B cell (primary cell): ENCODE data around the gene PPP1R14C. TPM values are rescaled to one million over a fixed set of nuclear protein-coding genes. Genes with fewer than 3 reads are reported as not detected.

Source experiments
- ATAC-seq: fragments of 200-7000 bp; cut with Tn5 transposase; one replicate; pipeline ENCODE4 v1.10.0; 2021; ENCODE audit warnings: low read depth, mild to moderate bottlenecking, moderate number of reproducible peaks, moderate library complexity
- CTCF ChIA-PET: fragments of 350-600 bp; sonication (Branson Sonifier 250); formaldehyde crosslinking; loops from one replicate; lab custom pipeline; 2021; ENCODE audit warnings: antibody characterized with exemption, inconsistent platforms; lab: Charles Lee
- POLR2A ChIA-PET: fragments of 350-600 bp; sonication (Branson Sonifier 250); formaldehyde crosslinking; loops from one replicate; lab custom pipeline; 2021; ENCODE audit warnings: antibody characterized with exemption; lab: Charles Lee
- DNase-seq: peaks from one replicate; pipeline ENCODE4 v3.0.0; 2013
- H2AFZ ChIP-seq: 2 replicates; pipeline ENCODE4 v1.6.1; 2012; ENCODE audit warnings: mild to moderate bottlenecking, low read depth, low read length; ENCODE audit not compliant: insufficient read depth, poor library complexity, severe bottlenecking
- H3K27ac ChIP-seq, 2 donors: 1 replicate in 1 of 2; 2 replicates in 1 of 2; pipeline ENCODE4 v1.5.1; 2012 to 2013; ENCODE audit warnings: low read length in 2 of 2, mild to moderate bottlenecking in 2 of 2, moderate library complexity in 1 of 2
- H3K27me3 ChIP-seq, 4 experiments: fragments of 200-600 bp in 1 of 4; sonication (generic) in 1 of 4; replicated peaks in 1 of 4; 1 replicate in 2 of 4; 2 replicates in 2 of 4; pipeline versions ENCODE4 v1.6.1 to v1.7.0; 2013 to 2016; ENCODE audit warnings: low read length in 3 of 4, mild to moderate bottlenecking in 2 of 4, mixed read lengths in 1 of 4, moderate library complexity in 1 of 4; ENCODE audit not compliant: insufficient read depth in 4 of 4, control insufficient read depth in 3 of 4; ENCODE audit errors: control extremely low read depth in 1 of 4
- H3K36me3 ChIP-seq, 2 experiments: replicated peaks in 1 of 2; 1 replicate in 1 of 2; 2 replicates in 1 of 2; pipeline versions ENCODE4 v1.6.1 to v1.7.1; 2013; ENCODE audit warnings: low read length in 1 of 2; ENCODE audit not compliant: insufficient read depth in 2 of 2, control insufficient read depth in 1 of 2; ENCODE audit errors: control extremely low read depth in 1 of 2, extremely low read depth in 1 of 2
- H3K4me1 ChIP-seq, 2 donors: fragments of 200-600 bp in 1 of 2; sonication (generic) in 1 of 2; 1 replicate in 1 of 2; 2 replicates in 1 of 2; pipeline versions ENCODE4 v1.5.1 to v1.6.1; 2013 to 2017; ENCODE audit warnings: low read length in 2 of 2; ENCODE audit not compliant: control insufficient read depth in 2 of 2, insufficient read depth in 2 of 2
- H3K4me2 ChIP-seq: replicated peaks from 2 replicates; pipeline ENCODE3; 2012; ENCODE audit warnings: mild to moderate bottlenecking, low read depth, low read length; ENCODE audit not compliant: poor library complexity, severe bottlenecking
- H3K4me3 ChIP-seq, 5 experiments: fragments of 200-600 bp in 1 of 5; sonication (generic) in 1 of 5; 1 replicate in 3 of 5; 2 replicates in 2 of 5; pipeline versions ENCODE4 v1.5.1 to v1.7.0; 2011 to 2016; ENCODE audit warnings: low read length in 4 of 5, mild to moderate bottlenecking in 4 of 5, low read depth in 2 of 5, control low read depth in 1 of 5, moderate library complexity in 1 of 5; ENCODE audit not compliant: insufficient read depth in 1 of 5; ENCODE audit errors: control extremely low read depth in 1 of 5, extremely low read depth in 1 of 5
- H3K79me2 ChIP-seq: fragments of 200-600 bp; sonication (generic); one replicate; pipeline ENCODE4 v1.6.0; 2016; ENCODE audit warnings: low read length; ENCODE audit not compliant: control insufficient read depth, insufficient read depth
- H3K9ac ChIP-seq: fragments of 200-600 bp; sonication (generic); 2 replicates; pipeline ENCODE4 v1.6.1; 2017; ENCODE audit warnings: mild to moderate bottlenecking, low read length, moderate library complexity
- H3K9me3 ChIP-seq, 3 donors: one replicate each; pipeline versions ENCODE4 v1.6.1 to v1.7.1; 2013; ENCODE audit warnings: low read length in 2 of 3; ENCODE audit not compliant: control insufficient read depth in 2 of 3, insufficient read depth in 1 of 3; ENCODE audit errors: control extremely low read depth in 1 of 3
- H4K20me1 ChIP-seq: 2 replicates; pipeline ENCODE4 v1.6.0; 2012; ENCODE audit warnings: mild to moderate bottlenecking, low read length; ENCODE audit not compliant: insufficient read depth, control insufficient read depth, poor library complexity, severe bottlenecking
- H3K27ac Mint-ChIP-seq: one replicate; pipeline ENCODE4 v1.8.0; 2021; ENCODE audit warnings: mixed read lengths
- H3K27me3 Mint-ChIP-seq: one replicate; pipeline ENCODE4 v1.8.0; 2021; ENCODE audit warnings: mixed read lengths
- H3K4me1 Mint-ChIP-seq: one replicate; pipeline ENCODE4 v1.8.0; 2021; ENCODE audit warnings: mixed read lengths
- H3K4me3 Mint-ChIP-seq: one replicate; pipeline ENCODE4 v1.8.0; 2021; ENCODE audit warnings: mixed read lengths
- H3K9me3 Mint-ChIP-seq: one replicate; pipeline ENCODE4 v1.8.0; 2022; ENCODE audit warnings: mixed read lengths; ENCODE audit not compliant: insufficient read depth
- EZH2 ChIP-seq: IDR thresholded peaks from 2 replicates; pipeline ENCODE4 v1.6.1; 2012; ENCODE audit warnings: borderline replicate concordance, low read depth, mild to moderate bottlenecking, moderate library complexity, low read length; ENCODE audit not compliant: insufficient read depth, poor library complexity, severe bottlenecking
- WGBS: methylation state at CpG from one replicate; pipeline ENCODE4 v1.1.5; 2013; ENCODE audit warnings: missing lambda C conversion rate; ENCODE audit not compliant: insufficient coverage; 5-methylcytosine and 5-hydroxymethylcytosine counted together
- intact Hi-C: fragments of 100-400 bp; cut with micrococcal nuclease; formaldehyde crosslinking; loops from one replicate; pipeline ENCODE4 v1.10.0; 2022
- polyA plus RNA-seq: library from polyadenylated mRNA; depleted of rRNA; stranded (reverse); fragments of >200 nt; gene quantifications from 2 replicates; pipeline ENCODE4 v1.2.3, GENCODE V29; 2012
- total RNA-seq, 2 donors: library from RNA; stranded (reverse); fragments of 120-200 nt in 1 of 2; gene quantifications; 1 replicate in 1 of 2; 2 replicates in 1 of 2; pipeline versions ENCODE4 v1.2.3 to v1.2.4, GENCODE V29; 2013 to 2022
- TF ChIP-seq, protein P1 (sequence below): fragments of 200-600 bp; IDR thresholded peaks from one replicate; pipeline ENCODE4 v1.8.0; 2022; ENCODE audit warnings: antibody characterized with exemption, mild to moderate bottlenecking

Gene PPP1R14C
- total and polyA plus RNA-seq, 2 donors (not counting 1 experiment from before 2014, with no cell fraction given), result not detected

DNA sequence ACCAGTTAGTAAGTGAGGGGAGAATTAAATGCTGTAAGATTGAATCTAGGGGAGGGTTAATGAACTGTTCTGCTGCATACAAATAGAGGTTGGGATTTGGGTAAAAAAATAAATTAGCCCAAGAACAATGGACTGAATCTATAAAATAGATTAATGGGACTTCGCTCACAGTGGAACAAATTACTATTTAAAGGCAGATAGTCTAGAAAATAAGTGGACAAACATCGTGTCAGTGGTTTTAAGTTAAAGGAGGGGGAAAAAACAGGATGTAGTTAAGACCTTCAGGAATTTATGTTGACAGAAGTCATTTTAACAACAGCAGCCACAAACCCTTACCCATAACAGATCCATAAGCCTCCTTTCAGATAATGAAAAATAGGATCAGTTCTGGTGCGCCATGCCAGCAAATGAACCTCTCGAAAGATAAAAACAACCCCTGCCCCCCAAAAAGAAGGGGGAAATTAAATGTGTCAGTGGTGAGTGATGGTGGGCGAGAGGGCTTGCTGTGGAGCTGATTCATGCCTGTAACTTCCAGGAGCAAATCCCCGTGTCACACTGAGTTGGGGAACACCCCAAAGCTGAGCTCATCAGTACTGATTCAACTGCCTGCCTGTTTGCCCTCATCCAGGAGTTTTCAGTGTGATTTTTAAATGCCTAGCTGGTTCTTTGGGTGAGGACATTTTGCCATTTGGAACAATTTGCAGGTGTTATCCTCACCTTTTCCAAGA lies 86.8 kb downstream of the PPP1R14C start:
- peaks cover 43% of the 10 kb centered on the region for H3K27me3 Mint-ChIP-seq
- H4K20me1 ChIP-seq, result no peaks in the 10 kb centered on the region
- H2AFZ ChIP-seq, result no peak overlapping the region
- H3K9me3 ChIP-seq, result peaks cover 0 to 4% (median 3%) of the 10 kb centered on the region in 3 donors
- H3K4me3 Mint-ChIP-seq, result no peak overlapping the region
- no peaks in the 10 kb centered on the region for H3K4me1 ChIP-seq
- no peak overlapping the region for H3K4me3 ChIP-seq
- peaks cover 0 to 6% (median 0%) of the 10 kb centered on the region in 4 experiments for H3K27me3 ChIP-seq
- no peak overlapping the region for H3K27ac ChIP-seq
- intact Hi-C loops, result no loop called here
- no peaks in the 10 kb centered on the region for H3K36me3 ChIP-seq
- ATAC-seq (no peak), DNase-seq (no peak)
- H3K4me1 Mint-ChIP-seq, result peaks cover 3% of the 10 kb centered on the region
- POLR2A ChIA-PET, result no interaction called here
- WGBS, result 64% methylated on average over 3 of the region's 6 CpGs
- no peak overlapping the region for H3K27ac Mint-ChIP-seq
- no peak for TF ChIP-seq EZH2
- TF ChIP-seq, protein P1, sequence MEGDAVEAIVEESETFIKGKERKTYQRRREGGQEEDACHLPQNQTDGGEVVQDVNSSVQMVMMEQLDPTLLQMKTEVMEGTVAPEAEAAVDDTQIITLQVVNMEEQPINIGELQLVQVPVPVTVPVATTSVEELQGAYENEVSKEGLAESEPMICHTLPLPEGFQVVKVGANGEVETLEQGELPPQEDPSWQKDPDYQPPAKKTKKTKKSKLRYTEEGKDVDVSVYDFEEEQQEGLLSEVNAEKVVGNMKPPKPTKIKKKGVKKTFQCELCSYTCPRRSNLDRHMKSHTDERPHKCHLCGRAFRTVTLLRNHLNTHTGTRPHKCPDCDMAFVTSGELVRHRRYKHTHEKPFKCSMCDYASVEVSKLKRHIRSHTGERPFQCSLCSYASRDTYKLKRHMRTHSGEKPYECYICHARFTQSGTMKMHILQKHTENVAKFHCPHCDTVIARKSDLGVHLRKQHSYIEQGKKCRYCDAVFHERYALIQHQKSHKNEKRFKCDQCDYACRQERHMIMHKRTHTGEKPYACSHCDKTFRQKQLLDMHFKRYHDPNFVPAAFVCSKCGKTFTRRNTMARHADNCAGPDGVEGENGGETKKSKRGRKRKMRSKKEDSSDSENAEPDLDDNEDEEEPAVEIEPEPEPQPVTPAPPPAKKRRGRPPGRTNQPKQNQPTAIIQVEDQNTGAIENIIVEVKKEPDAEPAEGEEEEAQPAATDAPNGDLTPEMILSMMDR, result no peak
- H3K79me2 ChIP-seq, result no peaks in the 10 kb centered on the region
- CTCF ChIA-PET, result no interaction called here
- H3K4me2 ChIP-seq, result no peak overlapping the region
- peaks cover 3% of the 10 kb centered on the region for H3K9me3 Mint-ChIP-seq
- H3K9ac ChIP-seq, result no peak overlapping the region

DNA sequence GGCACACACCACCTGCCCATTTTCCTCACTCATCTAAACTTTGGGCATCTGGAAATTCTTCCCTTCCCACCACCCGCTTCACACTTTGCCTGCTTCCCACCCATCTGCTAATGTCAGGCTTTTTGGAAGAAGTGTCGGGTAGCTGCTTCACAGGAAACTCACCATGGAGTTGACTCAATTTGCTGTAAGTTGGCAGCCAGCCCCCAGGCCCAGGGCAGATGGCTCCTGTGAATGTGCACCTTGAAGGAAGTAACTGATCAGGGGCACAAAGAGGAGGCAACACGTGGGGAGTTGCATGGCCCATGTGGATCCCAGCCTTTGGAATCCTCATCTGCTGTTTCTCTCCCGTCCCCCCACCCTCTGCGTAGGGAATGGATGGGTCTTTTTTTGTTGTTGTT lies 87.3 kb downstream of the PPP1R14C start:
- DNase-seq (no peak), ATAC-seq (no peak)
- ChIA-PET CTCF (no interaction called here), POLR2A (no interaction called here)
- H3K4me2 ChIP-seq, result no peak overlapping the region
- 92% methylated on average over 3 of the region's 5 CpGs for WGBS
- TF ChIP-seq, protein P1, result no peak
- no peak for TF ChIP-seq EZH2
- intact Hi-C loops, result no loop called here
- peaks cover 0 to 4% (median 3%) of the 10 kb centered on the region in 3 donors for H3K9me3 ChIP-seq
- H3K27me3 ChIP-seq, result peaks cover 0 to 6% (median 0%) of the 10 kb centered on the region in 4 experiments
- H3K36me3 ChIP-seq, result no peaks in the 10 kb centered on the region
- H2AFZ ChIP-seq, result no peak overlapping the region
- H3K9ac ChIP-seq, result no peak overlapping the region
- H3K4me1 Mint-ChIP-seq, result peaks cover 3% of the 10 kb centered on the region
- no peaks in the 10 kb centered on the region for H3K4me1 ChIP-seq
- no peak overlapping the region for H3K4me3 Mint-ChIP-seq
- H3K9me3 Mint-ChIP-seq, result peaks cover 3% of the 10 kb centered on the region
- H4K20me1 ChIP-seq, result no peaks in the 10 kb centered on the region
- peaks cover 41% of the 10 kb centered on the region for H3K27me3 Mint-ChIP-seq
- no peak overlapping the region for H3K27ac ChIP-seq
- H3K79me2 ChIP-seq, result no peaks in the 10 kb centered on the region
- no peak overlapping the region for H3K27ac Mint-ChIP-seq
- H3K4me3 ChIP-seq, result no peak overlapping the region
